HG02763 (cell line): ENCODE results near the gene S100A7.

Experiments
- ATAC-seq: cut with Tn5 transposase; IDR thresholded peaks from one replicate; pipeline ENCODE4 v1.9.1; 2021; ENCODE audit warnings: mild to moderate bottlenecking, moderate library complexity; ENCODE audit not compliant: unreplicated experiment

Gene S100A7

GRCh38 chr1:153460551-153460950 lies at the start of gene S100A7:
Gene S100A7, minus strand, starts transcription at chr1:153460651. Its CDS starts 1,638 bp downstream, at chr1:153459013.
- ATAC-seq, result no peak

GRCh38 chr1:153509729-153510354 lies 49.4 kb upstream of the S100A7 start:
- no peak for ATAC-seq

GRCh38 chr1:153509036-153509435 lies 48.6 kb upstream of the S100A7 start:
- no peak for ATAC-seq

GRCh38 chr1:153507926-153508583 lies 47.6 kb upstream of the S100A7 start:
- ATAC-seq, result no peak

GRCh38 chr1:153506831-153507413 lies 46.5 kb upstream of the S100A7 start:
- ATAC-seq, result no peak

GRCh38 chr1:153506386-153506785 lies 45.9 kb upstream of the S100A7 start:
- no peak for ATAC-seq

GRCh38 chr1:153505576-153505975 lies 45.1 kb upstream of the S100A7 start:
- ATAC-seq, result no peak

- no peak for ATAC-seq
Measured at GRCh38 chr1:153503766-153504165, 43.3 kb upstream of the S100A7 start.

- no peak for ATAC-seq
Measured at GRCh38 chr1:153498746-153499145, 38.3 kb upstream of the S100A7 start.

GRCh38 chr1:153495536-153495935 lies 35.1 kb upstream of the S100A7 start:
- no peak for ATAC-seq

- ATAC-seq, result no peak
Measured at GRCh38 chr1:153494976-153495535, 34.6 kb upstream of the S100A7 start.

GRCh38 chr1:153493343-153493960 lies 33.0 kb upstream of the S100A7 start:
- no peak for ATAC-seq

GRCh38 chr1:153490272-153491051 lies 30.0 kb upstream of the S100A7 start:
- no peak for ATAC-seq

GRCh38 chr1:153488731-153489130 lies 28.3 kb upstream of the S100A7 start:
- ATAC-seq, result no peak

- no peak for ATAC-seq
Measured at GRCh38 chr1:153487707-153488106, 27.3 kb upstream of the S100A7 start.

GRCh38 chr1:153485863-153486262 lies 25.4 kb upstream of the S100A7 start:
- ATAC-seq, result no peak

- ATAC-seq, result no peak
Measured at GRCh38 chr1:153483776-153484175, 23.3 kb upstream of the S100A7 start.

GRCh38 chr1:153481124-153481523 lies 20.7 kb upstream of the S100A7 start:
- no peak for ATAC-seq

GRCh38 chr1:153478692-153479618 lies 18.5 kb upstream of the S100A7 start:
- ATAC-seq, result no peak
